Stomach smooth muscle (tissue), 2 donors: ENCODE results near the gene NTRK3.

ENCODE experiments used
- H3K27ac ChIP-seq: one replicate; pipeline ENCODE4 v1.7.0; 2013; ENCODE audit warnings: mild to moderate bottlenecking, low read length, inconsistent platforms
- H3K27me3 ChIP-seq, 2 donors: one replicate each; pipeline ENCODE4 v1.7.0; 2013; ENCODE audit warnings: low read length in 2 of 2; ENCODE audit not compliant: insufficient read depth in 2 of 2, control insufficient read depth in 1 of 2
- H3K36me3 ChIP-seq, 2 donors: one replicate each; pipeline ENCODE4 v1.7.0; 2013; ENCODE audit warnings: low read length in 2 of 2; ENCODE audit not compliant: control insufficient read depth in 2 of 2, insufficient read depth in 2 of 2
- H3K4me1 ChIP-seq: one replicate; pipeline ENCODE4 v1.7.0; 2013; ENCODE audit warnings: low read length; ENCODE audit not compliant: control insufficient read depth, insufficient read depth
- H3K4me3 ChIP-seq, 2 donors: one replicate each; pipeline ENCODE4 v1.7.0; 2013; ENCODE audit warnings: low read length in 2 of 2
- H3K9ac ChIP-seq, 2 donors: one replicate each; pipeline ENCODE4 v1.7.0; 2013; ENCODE audit warnings: low read length in 2 of 2, mild to moderate bottlenecking in 1 of 2
- H3K9me3 ChIP-seq, 2 donors: one replicate each; pipeline ENCODE4 v1.7.0; 2013; ENCODE audit warnings: low read length in 2 of 2; ENCODE audit not compliant: control insufficient read depth in 2 of 2
- donor health status: healthy.
- donor health status: Pancreatic carcinoma.

The NTRK3 gene

DNA sequence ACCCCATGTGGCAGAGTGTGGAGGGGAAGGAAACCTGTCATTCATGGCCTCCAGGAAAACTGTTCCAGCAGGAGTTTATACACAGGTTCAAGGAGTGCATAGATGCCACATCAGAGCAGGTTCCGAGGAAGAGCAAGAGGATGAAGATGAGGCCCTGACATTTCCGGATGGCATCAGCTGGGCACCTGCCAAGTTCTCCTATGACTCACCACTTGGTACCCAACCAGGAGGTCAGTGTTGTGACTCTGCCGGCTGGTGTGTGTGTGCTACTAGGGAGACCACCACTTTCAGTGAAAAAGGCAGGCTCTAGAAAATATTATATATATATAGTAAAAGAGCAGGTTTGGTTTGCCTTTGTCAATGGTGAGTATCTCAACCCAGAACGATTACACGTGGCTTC, 69.3 kb downstream of the NTRK3 start:
- peaks cover 0 to 2% of the 10 kb centered on the region in 2 donors for H3K27me3 ChIP-seq
- H3K27ac ChIP-seq: no peak overlapping the region
- no peaks in the 10 kb centered on the region for H3K36me3 ChIP-seq
- no peak overlapping the region for H3K9ac ChIP-seq
- no peaks in the 10 kb centered on the region for H3K9me3 ChIP-seq
- no peaks in the 10 kb centered on the region for H3K4me1 ChIP-seq
- no peak overlapping the region for H3K4me3 ChIP-seq

GRCh38 chr15:88185584-88185983, 71.0 kb downstream of the NTRK3 start:
- Histone ChIP-seq H3K9me3 (no peaks in the 10 kb centered on the region), H3K36me3 (no peaks in the 10 kb centered on the region), H3K27ac (no peak overlapping the region), H3K9ac (no peak overlapping the region), H3K27me3 (peaks cover 0 to 2% of the 10 kb centered on the region in 2 donors), H3K4me1 (no peaks in the 10 kb centered on the region), H3K4me3 (no peak overlapping the region)

DNA sequence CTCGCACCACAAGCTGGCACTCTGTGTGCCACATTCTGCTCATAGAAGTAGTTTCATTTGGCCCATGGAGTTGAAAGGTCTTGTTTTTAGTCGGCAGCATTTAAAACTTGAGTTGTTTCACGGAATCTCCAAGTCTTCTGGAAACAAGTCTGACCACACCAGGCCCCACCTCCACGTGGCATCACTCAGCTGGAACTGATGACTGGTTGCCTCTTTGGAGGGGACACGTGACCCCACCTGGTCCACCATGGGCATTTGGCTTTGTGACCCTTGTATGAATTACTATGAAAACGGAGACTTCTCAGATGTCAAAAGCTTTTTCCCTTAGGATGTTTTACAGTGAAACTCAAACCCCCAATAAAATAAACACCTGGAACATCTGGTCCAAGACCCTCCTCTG, 74.9 kb downstream of the NTRK3 start:
- no peak overlapping the region for H3K27ac ChIP-seq
- H3K4me3 ChIP-seq: no peak overlapping the region
- peaks cover 0 to 2% of the 10 kb centered on the region in 2 donors for H3K27me3 ChIP-seq
- no peaks in the 10 kb centered on the region for H3K9me3 ChIP-seq
- H3K9ac ChIP-seq: no peak overlapping the region
- no peaks in the 10 kb centered on the region for H3K4me1 ChIP-seq
- no peaks in the 10 kb centered on the region for H3K36me3 ChIP-seq

GRCh38 chr15:88179562-88179961, 77.0 kb downstream of the NTRK3 start:
- Histone ChIP-seq H3K36me3 (no peaks in the 10 kb centered on the region), H3K4me1 (no peaks in the 10 kb centered on the region), H3K27ac (no peak overlapping the region)

DNA sequence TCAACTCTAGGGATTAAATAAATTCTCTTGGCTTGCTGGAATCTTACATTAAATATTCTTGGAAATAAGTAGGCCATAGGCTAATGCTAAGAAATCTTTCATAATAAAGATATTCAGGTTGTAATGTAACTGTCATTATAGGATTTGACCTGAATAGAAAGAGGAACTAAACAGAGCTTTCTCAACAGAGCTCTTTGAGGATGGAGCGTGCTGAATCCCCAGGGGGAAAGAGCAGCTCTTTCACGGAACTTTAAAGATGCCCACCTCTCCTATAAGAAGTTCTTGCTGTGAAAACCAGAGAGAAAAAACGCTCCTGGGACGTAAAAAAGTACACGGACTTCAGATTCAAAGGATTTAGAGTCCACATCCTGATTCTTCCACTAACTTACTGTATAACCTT, 77.9 kb downstream of the NTRK3 start:
- H3K9me3 ChIP-seq: no peaks in the 10 kb centered on the region
- no peaks in the 10 kb centered on the region for H3K4me1 ChIP-seq
- no peak overlapping the region for H3K27ac ChIP-seq
- H3K36me3 ChIP-seq: no peaks in the 10 kb centered on the region
- H3K9ac ChIP-seq: no peak overlapping the region
- no peak overlapping the region for H3K4me3 ChIP-seq
- H3K27me3 ChIP-seq: peaks cover 0 to under 1% of the 10 kb centered on the region in 2 donors

More at GRCh38 chr15:88179562-88179961, 77.0 kb downstream of the NTRK3 start:
- Histone ChIP-seq H3K9me3 (no peaks in the 10 kb centered on the region), H3K4me3 (no peak overlapping the region), H3K9ac (no peak overlapping the region), H3K27me3 (peaks cover 0 to 2% of the 10 kb centered on the region in 2 donors)

- Histone ChIP-seq H3K4me3 (no peak overlapping the region), H3K9me3 (no peaks in the 10 kb centered on the region), H3K9ac (no peak overlapping the region), H3K4me1 (no peaks in the 10 kb centered on the region), H3K27ac (no peak overlapping the region), H3K27me3 (peaks cover 0 to 4% of the 10 kb centered on the region in 2 donors), H3K36me3 (no peaks in the 10 kb centered on the region)
These were observed 79.1 kb downstream of the NTRK3 start for GRCh38 chr15:88177451-88177850.

GRCh38 chr15:88174571-88174970, 82.0 kb downstream of the NTRK3 start:
- Histone ChIP-seq H3K36me3 (no peaks in the 10 kb centered on the region), H3K9ac (no peak overlapping the region), H3K4me1 (no peaks in the 10 kb centered on the region), H3K27me3 (peaks cover 0 to 4% of the 10 kb centered on the region in 2 donors), H3K27ac (no peak overlapping the region), H3K9me3 (no peaks in the 10 kb centered on the region), H3K4me3 (no peak overlapping the region)

- no peak overlapping the region for H3K9ac ChIP-seq
- H3K27ac ChIP-seq: no peak overlapping the region
- H3K27me3 ChIP-seq: no peaks in the 10 kb centered on the region
- H3K9me3 ChIP-seq: no peaks in the 10 kb centered on the region
- H3K4me1 ChIP-seq: no peaks in the 10 kb centered on the region
- no peak overlapping the region for H3K4me3 ChIP-seq
- H3K36me3 ChIP-seq: no peaks in the 10 kb centered on the region
These were observed 90.2 kb downstream of the NTRK3 start for GRCh38 chr15:88166082-88166993.

DNA sequence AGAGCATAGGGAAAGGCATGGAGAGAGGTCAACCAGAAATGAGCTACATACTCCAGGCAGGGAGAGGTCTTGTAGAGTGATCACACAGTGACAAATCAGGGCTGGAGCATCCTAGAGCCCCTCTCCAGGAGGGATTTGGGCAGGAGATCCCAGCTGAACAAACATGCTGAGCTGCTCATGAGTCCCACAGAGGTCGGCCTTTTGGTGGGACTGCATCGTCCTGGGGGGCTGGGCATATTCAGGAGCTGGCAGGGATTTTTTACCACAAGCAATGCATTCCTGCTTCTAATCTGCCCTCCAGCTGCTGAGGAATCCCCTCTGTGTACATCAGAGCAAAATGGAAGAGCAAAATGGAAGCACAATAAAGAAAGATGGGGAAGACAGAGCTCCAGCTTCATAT, 94.9 kb downstream of the NTRK3 start:
- H3K4me1 ChIP-seq: no peaks in the 10 kb centered on the region
- H3K9ac ChIP-seq: no peak overlapping the region
- peaks cover 0 to 9% of the 10 kb centered on the region in 2 donors for H3K27me3 ChIP-seq
- H3K36me3 ChIP-seq: no peaks in the 10 kb centered on the region
- no peak overlapping the region for H3K4me3 ChIP-seq
- H3K9me3 ChIP-seq: no peaks in the 10 kb centered on the region
- no peak overlapping the region for H3K27ac ChIP-seq

- Histone ChIP-seq H3K4me1 (no peaks in the 10 kb centered on the region), H3K9me3 (no peaks in the 10 kb centered on the region), H3K27me3 (peaks cover 0 to 7% of the 10 kb centered on the region in 2 donors), H3K4me3 (no peak overlapping the region), H3K9ac (no peak overlapping the region), H3K36me3 (no peaks in the 10 kb centered on the region), H3K27ac (no peak overlapping the region)
These were observed 101.2 kb downstream of the NTRK3 start for GRCh38 chr15:88155310-88155709.

GRCh38 chr15:88152672-88153071, 103.9 kb downstream of the NTRK3 start:
- Histone ChIP-seq H3K36me3 (no peaks in the 10 kb centered on the region), H3K27ac (no peak overlapping the region), H3K9me3 (no peaks in the 10 kb centered on the region), H3K4me1 (no peaks in the 10 kb centered on the region), H3K9ac (no peak overlapping the region), H3K27me3 (peaks cover 0 to 4% of the 10 kb centered on the region in 2 donors), H3K4me3 (no peak overlapping the region)
